Activated T-cell treated with anti-CD3 and anti-CD28 coated beads, Interleukin-2, amount 50 U/mL, for 24 hours (primary cell): ENCODE data around the gene CA12.
"Not testable (repeated sequence)": the region's sequence is repeated elsewhere in the genome, so short reads cannot be mapped to it uniquely, and the experiment has no call there.

Source experiments
- DNase-seq: peaks from one replicate; pipeline ENCODE4 v3.0.0-alpha.2; 2020
- H3K27ac Mint-ChIP-seq: 2 replicates; pipeline ENCODE4 v1.8.0; 2020; ENCODE audit warnings: mild to moderate bottlenecking, mixed read lengths
- H3K27me3 Mint-ChIP-seq: 2 replicates; pipeline ENCODE4 v1.8.0; 2020; ENCODE audit warnings: mixed read lengths
- H3K36me3 Mint-ChIP-seq: 2 replicates; pipeline ENCODE4 v1.8.0; 2020; ENCODE audit warnings: low read depth, mixed read lengths
- H3K4me1 Mint-ChIP-seq: 2 replicates; pipeline ENCODE4 v1.8.0; 2020; ENCODE audit warnings: low read depth, mixed read lengths
- H3K4me3 Mint-ChIP-seq: 2 replicates; pipeline ENCODE4 v1.8.0; 2020; ENCODE audit warnings: mild to moderate bottlenecking, moderate library complexity, mixed read lengths
- H3K9me3 Mint-ChIP-seq: 2 replicates; pipeline ENCODE4 v1.8.0; 2020; ENCODE audit warnings: mixed read lengths

CA12 gene

GRCh38 chr15:63332367-63333124 lies 49.1 kb downstream of the CA12 start:
- no peak overlapping the region for H3K27ac Mint-ChIP-seq
- no peaks in the 10 kb centered on the region for H3K36me3 Mint-ChIP-seq
- no peaks in the 10 kb centered on the region for H3K9me3 Mint-ChIP-seq
- H3K4me3 Mint-ChIP-seq = no peak overlapping the region
- DNase-seq = no peak
- no peaks in the 10 kb centered on the region for H3K27me3 Mint-ChIP-seq
- peaks cover 5% of the 10 kb centered on the region for H3K4me1 Mint-ChIP-seq

GRCh38 chr15:63331456-63331855 lies 50.2 kb downstream of the CA12 start:
- H3K27ac Mint-ChIP-seq = no peak overlapping the region
- H3K27me3 Mint-ChIP-seq = no peaks in the 10 kb centered on the region
- no peaks in the 10 kb centered on the region for H3K36me3 Mint-ChIP-seq
- no peak overlapping the region for H3K4me3 Mint-ChIP-seq
- H3K4me1 Mint-ChIP-seq = peaks cover 5% of the 10 kb centered on the region
- DNase-seq = no peak
- no peaks in the 10 kb centered on the region for H3K9me3 Mint-ChIP-seq

DNA sequence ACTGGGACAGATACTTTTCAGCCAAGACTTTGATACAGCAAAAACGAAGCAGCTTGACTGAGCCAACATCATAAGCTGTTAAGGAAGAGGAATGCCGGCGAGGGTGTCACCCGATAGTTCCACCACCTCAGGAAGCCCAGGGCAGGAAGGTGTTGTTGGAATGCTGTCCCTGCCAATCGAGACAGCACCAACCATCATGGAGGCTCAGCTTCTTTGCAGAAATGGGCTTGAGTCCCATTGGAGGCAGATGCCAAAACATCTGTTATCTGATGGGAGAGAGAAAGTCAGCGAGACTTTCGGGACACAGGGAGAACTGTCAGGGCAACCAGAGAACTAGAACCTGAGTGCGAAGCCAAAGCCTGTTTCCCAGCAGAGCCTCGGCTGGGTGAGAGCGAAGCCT lies 50.7 kb downstream of the CA12 start:
- no peaks in the 10 kb centered on the region for H3K9me3 Mint-ChIP-seq
- peaks cover 5% of the 10 kb centered on the region for H3K4me1 Mint-ChIP-seq
- DNase-seq = no peak
- H3K27ac Mint-ChIP-seq = no peak overlapping the region
- no peaks in the 10 kb centered on the region for H3K27me3 Mint-ChIP-seq
- no peaks in the 10 kb centered on the region for H3K36me3 Mint-ChIP-seq
- H3K4me3 Mint-ChIP-seq = no peak overlapping the region

- Mint-ChIP-seq H3K9me3 (no peaks in the 10 kb centered on the region), H3K27me3 (no peaks in the 10 kb centered on the region), H3K4me3 (no peak overlapping the region), H3K4me1 (peaks cover 8% of the 10 kb centered on the region), H3K27ac (no peak overlapping the region), H3K36me3 (no peaks in the 10 kb centered on the region)
- DNase-seq = no peak
These were observed 51.9 kb downstream of the CA12 start for GRCh38 chr15:63329567-63330350.

GRCh38 chr15:63327648-63328421 lies 53.8 kb downstream of the CA12 start:
- H3K27ac Mint-ChIP-seq = no peak overlapping the region
- no peak overlapping the region for H3K4me3 Mint-ChIP-seq
- H3K27me3 Mint-ChIP-seq = no peaks in the 10 kb centered on the region
- DNase-seq = no peak
- peaks cover 15% of the 10 kb centered on the region for H3K4me1 Mint-ChIP-seq
- no peaks in the 10 kb centered on the region for H3K36me3 Mint-ChIP-seq
- H3K9me3 Mint-ChIP-seq = no peaks in the 10 kb centered on the region

DNA sequence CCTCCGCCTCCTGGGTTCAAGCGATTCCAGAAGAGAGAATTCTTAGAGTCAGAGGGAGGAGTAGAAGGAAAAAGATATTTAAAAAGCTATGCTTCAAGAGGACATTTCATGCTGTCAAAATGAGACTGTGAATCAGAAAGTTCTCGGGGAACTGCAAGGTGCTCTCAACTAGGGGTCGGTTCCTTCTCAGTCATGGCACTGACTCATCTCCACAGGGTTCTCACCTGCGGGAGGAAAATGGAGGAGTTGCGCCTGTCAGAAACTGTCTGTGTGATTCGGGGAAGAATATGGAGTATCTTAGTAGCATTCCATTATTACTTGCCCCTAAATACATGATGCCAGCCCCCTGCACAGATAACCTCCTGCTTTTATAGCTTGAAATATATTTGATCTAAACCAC lies 56.9 kb downstream of the CA12 start:
- DNase-seq = no peak
- H3K27me3 Mint-ChIP-seq = no peaks in the 10 kb centered on the region
- H3K9me3 Mint-ChIP-seq = no peaks in the 10 kb centered on the region
- H3K36me3 Mint-ChIP-seq = no peaks in the 10 kb centered on the region
- H3K4me3 Mint-ChIP-seq = no peak overlapping the region
- peaks cover 11% of the 10 kb centered on the region for H3K4me1 Mint-ChIP-seq
- no peak overlapping the region for H3K27ac Mint-ChIP-seq

DNA sequence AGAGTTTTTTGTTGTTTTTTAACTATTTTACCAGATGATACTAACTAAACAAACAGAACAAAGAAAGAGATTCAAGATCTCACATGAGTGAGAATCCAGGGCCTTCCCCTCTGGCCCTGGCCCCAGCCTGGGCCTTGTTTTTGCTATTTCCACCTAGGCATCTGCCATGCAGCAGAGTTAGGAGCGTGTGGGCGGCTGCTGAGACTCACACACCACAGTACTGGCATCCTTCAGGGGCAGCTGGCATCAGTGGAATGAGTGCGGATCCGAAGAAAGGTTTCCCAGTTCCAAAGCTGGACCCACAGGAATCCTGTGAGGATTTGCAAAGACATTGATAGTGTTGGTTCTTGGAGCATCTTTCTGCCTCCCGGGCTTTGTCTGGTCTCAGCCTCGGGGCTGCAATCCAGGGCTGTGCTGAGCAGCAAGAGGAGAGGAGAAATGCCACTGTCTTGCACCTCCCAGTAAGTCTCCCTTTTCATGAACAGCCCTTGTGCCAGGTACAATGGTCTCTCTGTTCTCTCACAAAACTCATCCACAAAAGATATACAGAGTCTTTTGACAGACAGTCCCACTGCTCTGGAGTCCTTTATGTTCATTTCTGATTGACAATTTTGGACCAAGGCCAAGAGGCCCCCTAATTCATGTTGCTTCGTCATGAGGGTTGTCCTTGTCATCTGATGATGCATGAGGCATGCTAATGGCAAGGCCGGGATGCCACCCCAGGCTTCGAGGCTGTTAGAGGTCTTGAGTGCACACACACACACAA lies 57.7 kb downstream of the CA12 start:
- DNase-seq = no peak
- Mint-ChIP-seq H3K9me3 (no peaks in the 10 kb centered on the region), H3K27me3 (no peaks in the 10 kb centered on the region), H3K4me1 (peaks cover 11% of the 10 kb centered on the region), H3K27ac (no peak overlapping the region), H3K4me3 (no peak overlapping the region), H3K36me3 (no peaks in the 10 kb centered on the region)

GRCh38 chr15:63322541-63322940 lies 59.1 kb downstream of the CA12 start:
- H3K4me1 Mint-ChIP-seq = peaks cover 11% of the 10 kb centered on the region
- H3K36me3 Mint-ChIP-seq = no peaks in the 10 kb centered on the region
- no peak overlapping the region for H3K4me3 Mint-ChIP-seq
- no peak overlapping the region for H3K27ac Mint-ChIP-seq
- DNase-seq = no peak
- no peaks in the 10 kb centered on the region for H3K27me3 Mint-ChIP-seq
- no peaks in the 10 kb centered on the region for H3K9me3 Mint-ChIP-seq

DNA sequence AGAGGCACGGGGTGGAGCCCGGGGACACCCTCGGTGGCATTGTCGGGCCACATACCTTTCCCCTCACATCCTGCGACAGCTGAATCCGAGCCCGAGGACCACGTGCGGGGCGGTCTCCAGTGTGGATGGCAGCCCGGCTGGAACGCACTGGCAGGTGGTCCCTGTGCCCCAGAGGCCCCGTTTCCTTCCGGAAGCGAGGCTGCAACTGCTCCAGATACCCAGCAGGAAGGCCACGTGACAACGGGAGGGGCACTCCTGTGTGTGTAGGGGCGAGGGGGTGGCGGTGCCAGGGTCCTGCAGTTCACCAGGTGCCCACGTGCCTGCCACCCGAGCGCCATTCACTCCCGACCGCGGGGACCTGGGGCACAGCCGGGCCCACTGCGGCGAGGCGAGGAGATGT lies 60.2 kb downstream of the CA12 start:
- H3K9me3 Mint-ChIP-seq = no peaks in the 10 kb centered on the region
- H3K36me3 Mint-ChIP-seq = no peaks in the 10 kb centered on the region
- H3K27me3 Mint-ChIP-seq = no peaks in the 10 kb centered on the region

GRCh38 chr15:63320981-63321380 lies 60.7 kb downstream of the CA12 start:
- not testable (repeated sequence) for H3K4me3 Mint-ChIP-seq, H3K27ac Mint-ChIP-seq, H3K27me3 Mint-ChIP-seq, DNase-seq, H3K9me3 Mint-ChIP-seq, H3K36me3 Mint-ChIP-seq
- peaks cover 11% of the 10 kb centered on the region for H3K4me1 Mint-ChIP-seq

More for the DNA sequence above, 60.2 kb downstream of the CA12 start:
- Mint-ChIP-seq H3K27ac (no peak overlapping the region), H3K4me3 (no peak overlapping the region), H3K4me1 (peaks cover 11% of the 10 kb centered on the region)
- DNase-seq = no peak

DNA sequence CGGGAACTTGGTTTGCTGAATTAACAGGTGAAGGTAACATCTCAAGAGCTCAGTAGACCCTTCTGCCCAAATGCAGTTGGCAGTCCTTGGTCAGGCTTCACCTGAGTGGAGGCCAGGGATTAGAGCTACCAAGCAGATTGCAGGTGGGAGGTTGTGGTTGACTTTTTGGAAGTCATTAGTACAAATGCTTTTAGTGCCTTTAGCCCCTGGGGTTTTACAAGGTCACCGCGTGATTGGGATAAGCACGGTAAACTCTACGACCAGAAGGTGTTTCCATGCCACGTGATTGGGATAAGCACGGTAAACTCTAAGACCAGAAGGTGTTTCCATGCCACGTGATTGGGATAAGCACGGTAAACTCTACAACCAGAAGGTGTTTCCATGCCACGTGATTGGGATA lies 61.2 kb downstream of the CA12 start:
- H3K4me3 Mint-ChIP-seq, H3K27me3 Mint-ChIP-seq, H3K36me3 Mint-ChIP-seq, H3K27ac Mint-ChIP-seq, DNase-seq, H3K9me3 Mint-ChIP-seq: not testable (repeated sequence)
- H3K4me1 Mint-ChIP-seq = peaks cover 11% of the 10 kb centered on the region

GRCh38 chr15:63319065-63319464 lies 62.6 kb downstream of the CA12 start:
- Mint-ChIP-seq H3K4me3 (no peak overlapping the region), H3K9me3 (no peaks in the 10 kb centered on the region), H3K4me1 (peaks cover under 1% of the 10 kb centered on the region), H3K36me3 (no peaks in the 10 kb centered on the region), H3K27ac (no peak overlapping the region), H3K27me3 (no peaks in the 10 kb centered on the region)
- no peak for DNase-seq

DNA sequence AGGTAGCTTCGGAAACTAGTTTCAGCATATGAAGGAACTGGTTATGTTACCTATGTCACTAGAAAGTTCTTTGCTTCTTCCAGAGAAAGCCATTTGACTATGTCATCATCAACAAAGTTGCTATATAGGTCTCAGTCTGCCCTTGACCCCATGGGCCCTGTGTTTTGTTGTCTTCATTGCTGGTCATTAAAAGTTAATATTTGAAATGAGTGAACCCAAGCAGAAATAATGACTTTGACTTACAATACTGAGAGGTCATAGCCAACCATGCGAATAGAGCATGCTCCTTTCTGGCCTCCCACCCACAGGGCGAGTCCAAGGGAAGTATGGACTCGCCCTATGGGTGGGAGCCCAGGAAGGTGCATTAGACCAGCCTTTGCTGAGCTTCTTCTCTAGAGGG lies 63.3 kb downstream of the CA12 start:
- DNase-seq = no peak
- H3K27me3 Mint-ChIP-seq = no peaks in the 10 kb centered on the region
- H3K27ac Mint-ChIP-seq = no peak overlapping the region
- no peaks in the 10 kb centered on the region for H3K4me1 Mint-ChIP-seq
- H3K36me3 Mint-ChIP-seq = no peaks in the 10 kb centered on the region
- no peak overlapping the region for H3K4me3 Mint-ChIP-seq
- H3K9me3 Mint-ChIP-seq = no peaks in the 10 kb centered on the region

DNA sequence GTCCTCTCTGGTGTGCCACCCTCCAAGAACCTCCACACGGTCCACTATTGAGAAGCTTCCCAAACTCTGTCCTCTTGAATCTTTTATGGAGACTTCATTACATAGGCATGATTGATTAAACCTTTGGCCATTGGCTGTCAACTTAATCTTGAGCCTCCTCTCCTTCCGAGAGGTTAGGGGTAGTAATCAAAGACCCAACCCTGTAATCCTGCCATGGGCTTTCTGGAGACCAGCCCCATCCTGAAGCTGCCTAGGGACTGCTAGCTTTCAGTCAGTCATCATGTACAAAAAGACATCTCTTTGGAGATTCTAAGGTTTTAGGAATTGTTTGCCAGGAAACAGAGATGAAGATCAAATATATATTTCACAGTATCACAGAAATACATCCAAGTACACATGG lies 67.2 kb downstream of the CA12 start:
- Mint-ChIP-seq H3K27me3 (no peaks in the 10 kb centered on the region), H3K4me1 (no peaks in the 10 kb centered on the region), H3K27ac (no peak overlapping the region), H3K9me3 (no peaks in the 10 kb centered on the region), H3K4me3 (no peak overlapping the region), H3K36me3 (no peaks in the 10 kb centered on the region)
- no peak for DNase-seq
